RWPE1 (cell line): ENCODE measurements around the gene KLC3.
"Not testable (repeated sequence)": the region's sequence is repeated elsewhere in the genome, so short reads cannot be mapped to it uniquely, and the experiment has no call there.

Source experiments
- CTCF ChIA-PET: fragments of 350-600 bp; sonication (Branson Sonifier 250); formaldehyde crosslinking; extraction: SDS; loops from one replicate; lab custom pipeline; 2021; lab: Yijun Ruan, JAX
- POLR2A ChIA-PET: fragments of 400-600 bp; formaldehyde crosslinking; extraction: SDS; loops from one replicate; lab custom pipeline; 2020; ENCODE audit warnings: antibody characterized with exemption; ENCODE audit not compliant: low non-redundant PET; lab: Yijun Ruan, JAX
- DNase-seq: peaks from one replicate; pipeline ENCODE4 v3.0.0; 2012; ENCODE audit warnings: low spot score
- H3K27ac ChIP-seq: fragments of 450-650 bp; 2 replicates; pipeline ENCODE4 v1.5.1; 2017
- CTCF ChIP-seq: fragments of 450-650 bp; conservative IDR thresholded peaks from 2 replicates; pipeline ENCODE4 v1.5.1; 2017; ENCODE audit warnings: low read depth, mild to moderate bottlenecking

KLC3 gene

DNA sequence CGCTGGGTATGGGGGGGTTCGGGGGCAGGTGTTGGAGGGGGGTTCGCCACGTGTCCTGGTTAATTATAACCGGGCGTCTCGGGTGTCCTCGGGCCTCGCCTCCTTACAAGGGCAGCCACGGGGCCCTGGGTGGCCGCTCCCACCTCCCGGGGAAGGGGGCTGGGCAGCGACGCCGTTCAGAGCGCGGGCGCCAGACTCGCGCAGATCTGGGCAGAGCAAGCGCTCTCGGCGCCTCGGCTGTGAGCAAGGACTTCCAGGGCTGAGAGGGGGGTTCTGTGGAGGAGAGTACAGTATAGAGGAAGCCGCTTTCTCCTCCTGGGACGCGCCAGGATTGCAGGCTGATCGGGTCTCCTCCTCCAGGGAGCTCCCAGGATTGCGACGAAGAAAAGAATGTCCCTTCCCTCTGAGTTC lies 16.9 kb upstream of the KLC3 start:
- ChIA-PET CTCF (no interaction called here), POLR2A (no interaction called here)
- DNase-seq: no peak
- no peak for TF ChIP-seq CTCF
- H3K27ac ChIP-seq: no peak overlapping the region

- DNase-seq: no peak
- no peak overlapping the region for H3K27ac ChIP-seq
- ChIA-PET CTCF (no interaction called here), POLR2A (no interaction called here)
- TF ChIP-seq CTCF: no peak
Measured at GRCh38 chr19:45324349-45324907, 16.1 kb upstream of the KLC3 start.

- DNase-seq: no peak
- CTCF ChIA-PET: no interaction called here
- POLR2A ChIA-PET: no interaction called here
- TF ChIP-seq CTCF: no peak
- no peak overlapping the region for H3K27ac ChIP-seq
Measured at GRCh38 chr19:45327404-45328143, 13.0 kb upstream of the KLC3 start.

GRCh38 chr19:45331411-45331810 lies 9.1 kb upstream of the KLC3 start:
- ChIA-PET POLR2A (no interaction called here), CTCF (no interaction called here)
- no peak for DNase-seq

GRCh38 chr19:45333609-45334303 lies 6.8 kb upstream of the KLC3 start:
- no peak for TF ChIP-seq CTCF
- no peak for DNase-seq
- ChIA-PET CTCF (no interaction called here), POLR2A (no interaction called here)
- no peak overlapping the region for H3K27ac ChIP-seq

More at GRCh38 chr19:45331411-45331810, 9.1 kb upstream of the KLC3 start:
- no peak for TF ChIP-seq CTCF
- no peak overlapping the region for H3K27ac ChIP-seq

- POLR2A ChIA-PET, H3K27ac ChIP-seq, DNase-seq: not testable (repeated sequence)
- CTCF ChIA-PET: interaction anchor here (0.6 kb wide), 2 partner anchors 96 to 480 kb away, joined by 3 to 8 read pairs; no protein-coding TSS in a partner anchor
Measured at GRCh38 chr19:45334881-45335280, 5.7 kb upstream of the KLC3 start.
